Measurements from ENCODE around the gene SOX5.
"Not testable (repeated sequence)": the region's sequence is repeated elsewhere in the genome, so short reads cannot be mapped to it uniquely, and the experiment has no call there.

Gene SOX5

GRCh38 chr12:23889069-23889440, 60.4 kb downstream of the SOX5 start:
- Histone ChIP-seq H3K4me1 (peaks cover 19% of the 10 kb centered on the region), H3K4me3 (no peak overlapping the region), H3K36me3 (replicated peaks) (no peaks in the 10 kb centered on the region), H3K9me3 (no peaks in the 10 kb centered on the region), H3K27me3 (ENCODE audit: low read depth) (no peaks in the 10 kb centered on the region)
- in situ Hi-C loops (cut with MboI; ENCODE audit: low sequenced_read_pairs) = no loop called here
- DNase-seq (ENCODE audit: low spot score in 2 of 2) = peak in 1 of 2 experiments; percentile 91

- DNase-seq (ENCODE audit: low spot score in 2 of 2) = peak; percentile 14 to 21
- no peaks in the 10 kb centered on the region for H3K27me3 ChIP-seq (ENCODE audit: low read depth)
- H3K4me3 ChIP-seq = no peak overlapping the region
- in situ Hi-C loops (cut with MboI; ENCODE audit: low sequenced_read_pairs) = no loop called here
- H3K9me3 ChIP-seq = no peaks in the 10 kb centered on the region
- H3K36me3 ChIP-seq (replicated peaks) = no peaks in the 10 kb centered on the region
- H3K4me1 ChIP-seq = peaks cover 19% of the 10 kb centered on the region
Measured at GRCh38 chr12:23888396-23889068, 60.9 kb downstream of the SOX5 start.

GRCh38 chr12:23887055-23887835, 62.2 kb downstream of the SOX5 start:
- no peaks in the 10 kb centered on the region for H3K27me3 ChIP-seq (ENCODE audit: low read depth)
- H3K9me3 ChIP-seq = no peaks in the 10 kb centered on the region
- DNase-seq (ENCODE audit: low spot score in 2 of 2) = no peak
- H3K36me3 ChIP-seq (replicated peaks) = no peaks in the 10 kb centered on the region
- in situ Hi-C loops (cut with MboI; ENCODE audit: low sequenced_read_pairs) = no loop called here
- H3K4me1 ChIP-seq = peaks cover 19% of the 10 kb centered on the region
- no peak overlapping the region for H3K4me3 ChIP-seq

- H3K4me3 ChIP-seq = no peak overlapping the region
- peaks cover 17% of the 10 kb centered on the region for H3K4me1 ChIP-seq
- DNase-seq (ENCODE audit: low spot score in 2 of 2) = no peak
- no peaks in the 10 kb centered on the region for H3K9me3 ChIP-seq
- H3K27me3 ChIP-seq (ENCODE audit: low read depth) = no peaks in the 10 kb centered on the region
- H3K36me3 ChIP-seq (replicated peaks) = no peaks in the 10 kb centered on the region
- in situ Hi-C loops (cut with MboI; ENCODE audit: low sequenced_read_pairs) = no loop called here
Measured at GRCh38 chr12:23885394-23885793, 64.1 kb downstream of the SOX5 start.

GRCh38 chr12:23884909-23885308, 64.6 kb downstream of the SOX5 start:
- H3K4me3 ChIP-seq = no peak overlapping the region
- no peaks in the 10 kb centered on the region for H3K27me3 ChIP-seq (ENCODE audit: low read depth)
- H3K4me1 ChIP-seq = peaks cover 17% of the 10 kb centered on the region
- in situ Hi-C loops (cut with MboI; ENCODE audit: low sequenced_read_pairs) = no loop called here
- DNase-seq (ENCODE audit: low spot score in 2 of 2) = no peak
- no peaks in the 10 kb centered on the region for H3K9me3 ChIP-seq
- no peaks in the 10 kb centered on the region for H3K36me3 ChIP-seq (replicated peaks)

- H3K4me1 ChIP-seq = no peaks in the 10 kb centered on the region
- in situ Hi-C loops (cut with MboI; ENCODE audit: low sequenced_read_pairs) = no loop called here
- H3K4me3 ChIP-seq = no peak overlapping the region
- no peaks in the 10 kb centered on the region for H3K36me3 ChIP-seq (replicated peaks)
- no peak for DNase-seq (ENCODE audit: low spot score in 2 of 2)
- no peaks in the 10 kb centered on the region for H3K9me3 ChIP-seq
- no peaks in the 10 kb centered on the region for H3K27me3 ChIP-seq (ENCODE audit: low read depth)
Measured at GRCh38 chr12:23880988-23881387, 68.5 kb downstream of the SOX5 start.

GRCh38 chr12:23876618-23877017, 72.9 kb downstream of the SOX5 start:
- H3K9me3 ChIP-seq; H3K27me3 ChIP-seq (ENCODE audit: low read depth); in situ Hi-C loops (cut with MboI; ENCODE audit: low sequenced_read_pairs); DNase-seq (ENCODE audit: low spot score in 2 of 2); H3K4me1 ChIP-seq; H3K4me3 ChIP-seq; H3K36me3 ChIP-seq (replicated peaks): not testable (repeated sequence)

- no peaks in the 10 kb centered on the region for H3K27me3 ChIP-seq (ENCODE audit: low read depth)
- DNase-seq (ENCODE audit: low spot score in 2 of 2) = no peak
- in situ Hi-C loops (cut with MboI; ENCODE audit: low sequenced_read_pairs) = no loop called here
- no peak overlapping the region for H3K4me3 ChIP-seq
- H3K36me3 ChIP-seq (replicated peaks) = no peaks in the 10 kb centered on the region
- H3K4me1 ChIP-seq = peaks cover 3% of the 10 kb centered on the region; the same call in 1 of the 2 replicates
- H3K9me3 ChIP-seq = no peaks in the 10 kb centered on the region
Measured at GRCh38 chr12:23867794-23868193, 81.7 kb downstream of the SOX5 start.

GRCh38 chr12:23862701-23863100, 86.8 kb downstream of the SOX5 start:
- in situ Hi-C loops (cut with MboI; ENCODE audit: low sequenced_read_pairs) = no loop called here
- DNase-seq (ENCODE audit: low spot score in 2 of 2) = no peak
- Histone ChIP-seq H3K27me3 (ENCODE audit: low read depth) (no peaks in the 10 kb centered on the region), H3K4me1 (0 out of 2 replicates have a peak, but pooled peaks cover 1% of the 10 kb centered on the region), H3K36me3 (replicated peaks) (no peaks in the 10 kb centered on the region), H3K4me3 (no peak overlapping the region), H3K9me3 (no peaks in the 10 kb centered on the region; the same call in 1 of the 2 replicates)

- no peak for DNase-seq (ENCODE audit: low spot score in 2 of 2)
- Histone ChIP-seq H3K4me1 (0 out of 2 replicates have a peak, but pooled peaks cover 7% of the 10 kb centered on the region), H3K9me3 (no peaks in the 10 kb centered on the region; the same call in 1 of the 2 replicates), H3K36me3 (replicated peaks) (no peaks in the 10 kb centered on the region), H3K4me3 (no peak overlapping the region), H3K27me3 (ENCODE audit: low read depth) (no peaks in the 10 kb centered on the region)
- in situ Hi-C loops (cut with MboI; ENCODE audit: low sequenced_read_pairs) = no loop called here
Measured at GRCh38 chr12:23860019-23860418, 89.5 kb downstream of the SOX5 start.

- peak in 1 of 2 experiments; percentile 91 for DNase-seq (ENCODE audit: low spot score in 2 of 2)
- in situ Hi-C loops (cut with MboI; ENCODE audit: low sequenced_read_pairs) = no loop called here
- no peaks in the 10 kb centered on the region for H3K36me3 ChIP-seq (replicated peaks)
- no peaks in the 10 kb centered on the region; the same call in 1 of the 2 replicates for H3K9me3 ChIP-seq
- no peaks in the 10 kb centered on the region for H3K27me3 ChIP-seq (ENCODE audit: low read depth)
- 0 out of 2 replicates have a peak, but pooled peaks cover 7% of the 10 kb centered on the region for H3K4me1 ChIP-seq
- H3K4me3 ChIP-seq = no peak overlapping the region
Measured at GRCh38 chr12:23857178-23857577, 92.3 kb downstream of the SOX5 start.

- in situ Hi-C loops (cut with MboI; ENCODE audit: low sequenced_read_pairs) = no loop called here
Measured at GRCh38 chr12:23855813-23856212, 93.7 kb downstream of the SOX5 start.

GRCh38 chr12:23854598-23854997, 94.9 kb downstream of the SOX5 start:
- no peaks in the 10 kb centered on the region; the same call in 1 of the 2 replicates for H3K9me3 ChIP-seq
- no peak for DNase-seq (ENCODE audit: low spot score in 2 of 2)
- no peak overlapping the region for H3K4me3 ChIP-seq
- H3K27me3 ChIP-seq (ENCODE audit: low read depth) = no peaks in the 10 kb centered on the region
- no peaks in the 10 kb centered on the region for H3K36me3 ChIP-seq (replicated peaks)
- H3K4me1 ChIP-seq = 0 out of 2 replicates have a peak, but pooled peaks cover 7% of the 10 kb centered on the region
- in situ Hi-C loops (cut with MboI; ENCODE audit: low sequenced_read_pairs) = no loop called here

More at GRCh38 chr12:23855813-23856212, 93.7 kb downstream of the SOX5 start:
- Histone ChIP-seq H3K4me1 (0 out of 2 replicates have a peak, but pooled peaks cover 7% of the 10 kb centered on the region), H3K4me3 (no peak overlapping the region), H3K9me3 (no peaks in the 10 kb centered on the region; the same call in 1 of the 2 replicates), H3K36me3 (replicated peaks) (no peaks in the 10 kb centered on the region), H3K27me3 (ENCODE audit: low read depth) (no peaks in the 10 kb centered on the region)
- no peak for DNase-seq (ENCODE audit: low spot score in 2 of 2)

- no peaks in the 10 kb centered on the region for H3K27me3 ChIP-seq (ENCODE audit: low read depth)
- H3K9me3 ChIP-seq = no peaks in the 10 kb centered on the region; the same call in 1 of the 2 replicates
- H3K4me1 ChIP-seq = peaks cover 11% of the 10 kb centered on the region
- in situ Hi-C loops (cut with MboI; ENCODE audit: low sequenced_read_pairs) = no loop called here
- no peak for DNase-seq (ENCODE audit: low spot score in 2 of 2)
- no peak overlapping the region for H3K4me3 ChIP-seq
- no peaks in the 10 kb centered on the region for H3K36me3 ChIP-seq (replicated peaks)
Measured at GRCh38 chr12:23853640-23854039, 95.8 kb downstream of the SOX5 start.
